Measurements from ENCODE around the gene FLNB. TPM values are rescaled to one million over a fixed set of nuclear protein-coding genes. Genes with fewer than 3 reads are reported as not detected.

Gene FLNB
- total RNA-seq, 1 donor from 2014 or later: 297 TPM

DNA sequence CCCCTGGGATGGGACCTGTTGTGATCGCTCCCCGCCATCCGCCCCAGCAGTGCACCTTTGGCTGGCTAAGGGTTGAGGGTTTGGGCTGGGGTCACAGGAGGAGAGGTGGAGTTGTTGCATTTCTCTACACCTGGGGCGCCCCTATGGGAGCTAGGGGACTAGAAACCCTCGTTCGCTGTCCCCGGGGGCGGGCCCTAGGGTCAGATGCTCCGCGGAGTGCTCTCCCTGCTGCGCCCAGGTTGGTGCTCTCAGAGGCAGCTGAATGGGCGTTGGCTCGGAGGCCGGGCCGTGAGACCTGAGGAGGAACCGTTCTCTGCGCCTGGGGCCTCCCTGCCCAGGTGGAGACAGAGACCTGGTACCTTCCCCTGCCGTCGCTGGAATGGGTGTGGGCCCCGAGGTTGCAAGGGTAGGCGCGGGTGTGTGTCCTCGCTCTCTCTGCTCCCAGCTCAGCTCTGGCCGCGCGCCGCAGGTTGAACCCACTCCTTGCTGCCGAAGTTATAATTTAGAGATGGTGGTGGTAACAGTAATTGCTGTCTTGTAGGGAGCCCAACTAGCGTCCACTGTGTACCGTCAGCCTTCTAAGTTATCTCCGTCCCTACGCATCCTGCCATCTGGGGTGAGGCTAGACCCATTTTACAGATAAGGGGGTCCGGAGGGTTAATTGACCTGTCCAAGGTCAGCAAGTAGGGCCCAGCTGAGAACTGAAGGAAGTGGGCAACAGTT is 965 bp downstream of the FLNB start:
- peak in 1 of 2 donors; percentile 18 for DNase-seq (ENCODE audit: low read depth in 2 of 2)

DNA sequence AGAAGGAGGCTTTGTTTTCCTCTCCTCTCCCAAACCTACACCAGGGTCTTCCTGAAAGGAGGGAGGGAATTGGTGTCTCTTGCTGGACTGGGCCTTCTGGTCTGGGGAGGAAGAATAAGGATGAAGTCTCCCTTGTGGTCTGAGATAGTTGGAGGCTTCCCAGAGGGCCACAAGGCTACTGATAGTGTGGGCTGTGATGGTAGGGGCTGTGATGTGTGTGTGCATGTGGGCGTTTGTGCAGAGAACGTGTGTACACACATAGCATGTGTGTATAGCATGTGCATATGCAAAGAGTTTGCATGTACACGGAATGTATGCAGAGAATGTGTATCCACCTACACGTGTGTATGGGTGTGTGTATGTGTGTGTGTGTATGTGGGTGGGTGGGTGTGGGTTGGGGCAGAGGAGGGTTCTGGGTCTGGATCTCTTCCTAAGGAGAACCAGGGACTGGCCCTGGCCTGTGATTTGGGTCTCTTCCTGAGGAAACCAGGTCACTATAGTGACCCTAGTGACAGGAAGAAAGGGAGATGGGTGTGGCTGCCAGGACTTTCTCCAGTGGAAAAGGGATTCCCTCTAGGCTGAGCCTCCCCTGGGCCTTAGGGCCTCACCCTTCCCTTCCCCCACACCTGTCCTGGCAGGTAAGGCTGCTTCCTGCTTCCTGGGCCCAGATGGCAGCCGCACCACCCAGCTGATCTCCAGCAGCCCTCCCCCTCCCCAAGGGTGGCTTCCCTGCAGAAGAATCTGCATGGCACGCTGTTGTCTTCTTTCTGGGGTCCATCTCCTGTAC is 1.7 kb downstream of the FLNB start:
- DNase-seq (ENCODE audit: low read depth in 2 of 2): peak in 1 of 2 donors; percentile 17

DNA sequence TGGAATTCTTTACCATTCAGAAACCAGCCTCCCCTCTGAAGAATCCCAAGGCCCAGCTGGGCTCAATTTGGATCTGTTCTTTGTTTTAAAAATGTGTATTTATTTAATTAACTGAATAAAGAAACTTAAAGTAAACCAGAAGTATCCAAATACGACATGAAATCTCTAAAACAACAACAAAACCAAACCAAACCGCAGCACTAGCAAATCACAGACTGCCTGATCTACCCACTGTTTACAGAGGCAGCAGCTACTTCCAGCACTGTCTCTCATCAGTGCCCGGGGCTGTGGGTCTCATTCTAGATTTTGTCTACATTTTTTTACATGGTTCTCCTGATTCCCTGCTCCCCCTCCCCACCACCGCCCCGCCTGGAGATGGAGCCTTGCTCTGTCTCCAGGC is 2.3 kb downstream of the FLNB start:
- no peak for DNase-seq (ENCODE audit: low read depth in 2 of 2)

DNA sequence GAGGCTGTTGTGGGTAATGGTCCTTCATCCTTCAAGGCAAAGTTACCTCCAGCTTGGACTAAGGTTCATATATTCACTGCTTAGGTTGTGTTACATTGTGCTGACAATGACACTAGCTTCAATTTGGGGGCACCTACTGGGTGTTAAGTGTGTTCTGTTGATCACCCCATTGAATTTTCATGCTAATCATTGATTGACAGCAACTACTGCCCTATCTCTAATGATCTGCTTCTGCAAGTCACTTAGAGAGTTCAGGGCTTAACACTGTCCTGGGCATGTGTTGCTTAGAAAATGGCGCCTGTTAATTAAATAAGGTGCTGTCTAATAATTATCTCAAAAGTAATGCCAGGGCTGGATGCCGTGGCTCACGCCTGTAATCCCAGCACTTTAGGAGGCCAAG is 3.4 kb downstream of the FLNB start:
- no peak for DNase-seq (ENCODE audit: low read depth in 2 of 2)

DNA sequence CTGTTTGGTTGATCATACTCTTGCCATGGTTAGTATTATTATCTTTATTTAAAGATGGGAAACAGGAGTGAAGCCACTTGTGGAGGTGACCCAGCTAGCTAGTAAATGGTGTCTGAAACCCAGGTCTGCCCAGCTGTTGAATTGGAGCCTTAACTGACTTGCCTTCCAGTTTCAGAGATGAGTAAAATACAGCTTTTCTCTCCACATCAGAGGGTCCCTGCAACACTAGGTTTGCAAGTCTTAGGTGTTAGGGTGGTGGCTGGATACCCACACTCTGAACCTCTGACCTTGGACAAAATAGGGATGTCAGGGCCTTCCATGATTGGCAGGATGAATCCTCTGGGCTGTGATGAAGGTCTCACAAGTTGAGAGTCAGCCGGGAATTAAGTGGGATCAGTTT is 4.1 kb downstream of the FLNB start:
- DNase-seq (ENCODE audit: low read depth in 2 of 2): no peak

DNA sequence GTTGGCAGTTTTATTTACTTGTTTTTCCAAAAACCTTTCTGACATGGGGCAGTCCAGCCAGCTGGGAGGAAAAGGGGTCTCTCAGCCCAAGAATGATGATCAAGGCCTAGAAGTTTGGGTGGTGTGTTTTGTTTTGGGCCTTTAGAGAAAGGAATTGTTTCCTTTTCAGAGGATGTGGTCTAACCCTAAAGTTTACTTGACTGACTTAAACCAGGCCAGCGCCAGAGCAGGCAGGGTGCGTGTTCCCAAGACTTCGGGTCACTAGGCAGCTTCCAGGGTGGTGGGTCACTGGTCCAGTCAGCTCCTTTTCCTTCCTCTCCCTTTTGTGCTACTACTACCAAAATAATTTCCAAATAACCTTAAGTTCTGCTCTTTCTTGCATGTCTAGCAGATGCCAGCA is 4.9 kb downstream of the FLNB start:
- DNase-seq (ENCODE audit: low read depth in 2 of 2): peak in 1 of 2 donors; percentile 19

DNA sequence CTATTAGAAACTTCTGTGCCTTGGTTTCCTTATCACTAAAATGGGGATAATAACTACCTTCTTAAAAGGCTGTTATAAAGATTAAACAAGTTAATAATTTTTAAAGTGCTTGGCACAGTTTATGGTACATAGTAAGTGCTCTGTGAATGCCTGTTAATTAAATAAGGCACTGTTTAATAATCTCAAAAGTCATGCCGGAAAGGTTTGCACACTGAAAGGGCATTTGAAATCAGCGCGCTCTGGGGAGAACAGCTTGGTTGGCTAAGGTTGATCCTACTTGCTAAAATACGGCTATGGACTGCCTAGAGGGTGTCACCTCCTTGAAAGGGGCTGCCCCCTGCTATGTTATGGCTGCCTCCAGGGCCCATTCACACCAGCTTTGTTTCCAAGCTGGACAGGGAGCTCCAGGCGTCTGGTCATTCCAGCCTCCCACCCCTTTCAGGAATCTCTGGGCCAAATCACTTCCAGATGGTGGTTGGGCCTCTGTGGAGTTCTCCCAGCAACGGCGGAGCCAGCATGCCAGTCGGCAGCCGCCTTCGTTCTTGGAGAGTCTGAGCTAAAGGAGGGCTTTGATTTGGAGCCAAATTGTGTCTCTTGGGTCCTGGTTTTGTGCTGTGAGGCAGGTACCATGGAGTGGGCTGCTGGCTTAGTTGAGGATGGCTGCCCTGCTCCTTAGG is 5.9 kb downstream of the FLNB start:
- DNase-seq (ENCODE audit: low read depth in 2 of 2): peak in 1 of 2 donors; percentile 25

DNA sequence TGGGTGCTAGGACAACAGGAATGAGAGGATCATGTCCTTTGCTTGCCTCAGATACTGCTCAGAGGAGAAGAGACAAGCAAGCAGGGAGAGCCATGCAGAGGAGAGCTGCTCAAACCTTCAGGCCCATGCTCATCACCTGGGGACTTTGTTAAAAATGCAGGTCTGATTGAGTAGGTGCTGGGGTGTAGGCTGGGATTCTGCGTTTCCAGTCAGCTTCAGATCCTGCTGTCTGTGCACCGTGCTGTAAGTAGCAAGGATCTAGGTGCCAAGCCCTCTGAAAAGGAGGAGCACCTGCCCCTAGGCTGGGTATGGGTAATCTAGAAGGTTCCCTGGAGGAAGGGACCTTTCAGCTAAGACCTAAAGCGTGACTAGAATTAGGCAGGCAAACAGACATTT is 7.3 kb downstream of the FLNB start:
- DNase-seq (ENCODE audit: low read depth in 2 of 2): no peak

DNA sequence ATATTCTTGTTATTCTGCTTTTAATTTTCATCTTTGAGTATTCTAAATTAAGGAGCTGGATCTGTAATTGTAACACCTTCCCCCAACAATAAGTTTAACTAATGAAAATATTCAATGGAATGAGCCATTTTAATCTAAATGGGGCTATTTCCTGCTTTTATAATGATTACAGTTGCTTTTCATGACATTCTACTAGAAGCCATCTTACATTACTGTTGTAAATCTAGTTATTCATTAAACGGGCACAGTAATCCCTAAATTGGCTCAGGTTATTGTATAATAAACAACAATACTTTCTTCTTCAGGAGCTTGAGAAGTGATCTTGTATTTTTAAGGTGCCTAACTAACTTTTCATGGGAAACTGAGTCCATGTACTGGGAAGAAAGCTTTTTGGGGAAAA is 8.5 kb downstream of the FLNB start:
- DNase-seq (ENCODE audit: low read depth in 2 of 2): no peak

DNA sequence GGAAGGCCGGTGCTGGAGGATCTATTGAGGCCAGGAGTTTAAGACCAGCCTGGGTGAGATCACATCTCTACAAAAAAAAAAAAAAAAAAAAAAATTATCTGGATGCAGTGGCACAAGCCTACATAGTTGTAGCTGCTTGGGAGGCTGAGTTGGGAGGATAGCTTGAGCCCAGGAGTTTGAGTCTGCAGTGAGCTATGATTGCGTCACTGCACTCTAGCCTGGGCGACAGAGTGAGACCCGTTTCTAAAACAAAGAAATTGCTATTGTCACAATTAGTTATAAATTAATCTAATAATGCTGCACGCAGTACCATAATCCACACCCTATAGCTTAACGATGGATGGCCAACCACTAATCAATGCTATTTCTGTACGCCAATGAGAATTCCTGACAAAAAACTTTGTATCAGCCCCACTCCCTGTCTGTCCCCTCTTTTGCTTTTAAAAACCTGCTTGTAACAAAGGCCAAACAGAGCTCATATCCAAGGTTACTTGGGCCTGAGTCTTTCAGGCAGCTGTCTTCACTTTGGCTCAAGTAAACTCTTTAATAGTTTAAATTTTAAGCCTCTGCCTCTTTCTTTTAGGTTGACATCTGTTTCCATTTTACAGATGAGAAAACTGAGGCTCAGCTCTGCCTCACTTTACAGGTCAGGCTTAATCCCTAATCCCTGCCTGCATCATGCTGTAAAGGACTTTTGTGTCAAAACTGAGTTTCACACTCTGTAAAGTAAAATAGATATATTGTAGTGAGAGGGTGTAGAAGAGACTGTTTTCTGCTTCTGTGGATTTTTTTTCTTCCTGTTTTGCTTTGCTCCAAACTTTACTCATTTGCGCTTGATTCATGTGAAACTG is 10.9 kb downstream of the FLNB start:
- DNase-seq (ENCODE audit: low read depth in 2 of 2): no peak

DNA sequence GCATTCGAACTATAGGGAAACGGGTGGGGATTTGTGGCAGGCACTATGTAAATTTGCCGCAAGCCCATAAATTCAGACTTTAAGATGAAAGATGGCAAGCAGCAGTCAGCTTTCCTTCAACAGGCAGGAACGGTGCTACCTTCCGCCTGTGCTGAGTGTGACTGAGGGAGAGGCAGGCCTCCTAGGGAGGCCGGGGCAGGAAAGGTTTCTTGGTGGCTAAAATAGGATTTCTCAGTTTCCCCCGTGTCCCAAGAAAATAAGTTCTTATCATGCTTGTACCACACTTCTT is 12.5 kb downstream of the FLNB start:
- no peak for DNase-seq (ENCODE audit: low read depth in 2 of 2)

DNA sequence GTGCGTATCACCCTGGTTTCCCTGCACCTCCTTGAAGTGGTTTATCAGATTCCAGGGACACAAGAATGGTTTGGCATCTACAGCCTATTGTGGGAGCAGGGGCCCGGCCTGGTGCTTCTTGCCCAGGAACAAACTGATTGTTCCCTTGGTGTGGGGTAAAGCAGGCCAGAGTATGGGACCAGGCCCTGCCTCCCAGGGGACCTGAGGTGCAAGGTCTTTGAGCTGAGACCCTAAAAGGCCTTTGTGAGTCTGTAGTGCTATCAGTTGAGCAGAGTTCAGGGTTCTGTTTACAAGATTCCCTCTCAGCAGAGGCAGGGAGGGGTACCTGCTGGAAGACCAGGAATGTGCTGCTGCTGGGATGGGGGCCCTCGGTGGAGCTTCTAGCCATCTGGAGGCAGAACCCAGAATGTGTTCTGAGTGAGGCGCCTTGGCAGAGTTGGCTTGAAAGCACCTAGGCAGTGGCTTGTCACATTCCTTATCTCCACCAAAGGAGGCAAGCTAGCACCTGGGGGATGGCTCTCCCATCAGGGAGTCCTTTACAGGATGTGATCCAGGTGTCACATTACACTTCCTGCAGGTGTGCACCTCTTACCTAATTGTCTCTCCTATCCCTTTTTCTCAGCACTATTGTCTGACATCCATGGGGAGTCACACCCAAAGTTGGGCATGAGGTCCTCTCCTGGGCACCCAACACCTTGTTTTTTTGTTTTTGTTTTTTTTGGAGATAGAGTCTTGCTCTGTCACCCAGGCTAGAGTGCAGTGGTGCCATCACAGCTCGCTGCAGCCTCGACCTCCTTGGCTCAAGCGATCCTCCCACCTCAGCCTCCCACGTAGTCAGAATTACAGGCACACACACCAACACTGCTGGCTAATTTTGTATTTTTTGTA is 13.1 kb downstream of the FLNB start:
- no peak for DNase-seq (ENCODE audit: low read depth in 2 of 2)

DNA sequence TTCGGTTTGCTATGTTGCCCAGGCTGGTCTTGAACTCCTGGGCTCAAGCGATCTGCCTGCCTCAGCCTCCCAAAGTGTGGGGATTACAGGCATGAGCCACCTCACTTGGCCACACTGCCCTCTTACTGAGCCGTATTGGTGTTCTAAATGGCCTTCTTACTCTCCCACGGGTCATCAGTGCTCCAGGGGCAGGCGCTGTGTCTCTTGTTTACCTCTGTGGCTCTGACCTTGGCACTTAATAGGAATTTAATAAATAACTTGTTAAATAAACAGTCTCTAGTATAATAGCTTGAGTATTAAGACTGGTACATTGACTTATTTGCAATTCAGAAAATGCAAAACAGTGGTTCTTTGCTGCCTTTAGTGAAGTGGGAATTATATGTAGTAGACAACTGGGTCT is 13.7 kb downstream of the FLNB start:
- no peak for DNase-seq (ENCODE audit: low read depth in 2 of 2)

DNA sequence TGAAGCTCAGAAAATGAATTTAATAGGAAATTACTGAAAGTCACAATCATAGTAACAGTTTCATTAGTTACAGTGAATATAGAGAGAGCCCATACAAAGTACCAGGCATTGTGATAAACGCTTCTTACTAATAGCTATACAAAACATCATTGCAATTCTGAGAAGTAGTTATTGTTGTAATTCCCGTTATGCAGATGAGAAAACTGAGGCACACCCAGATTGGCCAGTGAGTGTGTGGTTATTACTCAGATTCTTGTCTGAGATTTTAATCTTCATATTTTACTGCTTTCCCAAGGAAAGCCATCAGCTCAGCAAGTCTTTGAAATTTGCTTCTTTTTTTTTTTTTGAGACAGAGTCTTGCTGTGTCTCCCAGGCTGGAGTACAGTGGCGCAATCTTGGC is 14.3 kb downstream of the FLNB start:
- DNase-seq (ENCODE audit: low read depth in 2 of 2): no peak

DNA sequence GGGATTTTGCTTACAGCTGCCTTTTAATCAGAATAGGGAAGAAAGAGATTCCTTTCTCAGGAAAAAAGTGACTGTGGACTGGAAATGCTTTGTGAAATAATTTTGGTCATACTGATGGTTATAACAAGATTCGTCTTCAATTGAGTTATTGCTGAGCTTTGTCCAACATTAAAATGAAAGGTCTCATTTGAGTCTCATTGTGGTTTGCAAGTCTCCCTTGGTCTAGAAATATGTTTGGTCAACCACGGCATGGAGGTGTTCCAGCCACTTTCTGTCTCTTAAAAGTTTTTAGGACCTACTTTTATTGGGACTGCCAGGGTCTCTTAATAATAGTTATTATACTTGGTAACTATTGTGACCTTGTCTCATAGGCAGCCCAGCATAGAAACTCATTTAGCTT is 15.3 kb downstream of the FLNB start:
- DNase-seq (ENCODE audit: low read depth in 2 of 2): no peak

DNA sequence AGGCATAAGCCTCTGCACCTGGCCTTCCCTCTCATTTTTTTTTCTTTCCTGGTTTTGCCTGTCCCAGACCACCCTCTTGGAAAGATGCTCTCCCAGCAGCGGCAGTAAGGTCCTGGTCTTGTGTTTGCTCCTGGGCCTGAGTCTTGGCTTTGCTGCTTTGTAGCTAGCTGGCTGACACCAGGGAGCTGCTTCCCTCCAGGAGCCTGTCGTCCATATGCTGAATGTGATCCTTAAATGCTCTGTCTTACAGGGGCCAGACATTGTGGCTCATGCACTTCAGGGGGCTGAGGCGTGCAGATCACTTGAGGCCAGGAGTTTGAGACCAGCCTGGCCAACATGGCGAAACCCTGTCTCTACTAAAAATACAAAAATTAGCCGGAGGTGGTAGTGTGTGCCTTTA is 17.2 kb downstream of the FLNB start:
- no peak for DNase-seq (ENCODE audit: low read depth in 2 of 2)

DNA sequence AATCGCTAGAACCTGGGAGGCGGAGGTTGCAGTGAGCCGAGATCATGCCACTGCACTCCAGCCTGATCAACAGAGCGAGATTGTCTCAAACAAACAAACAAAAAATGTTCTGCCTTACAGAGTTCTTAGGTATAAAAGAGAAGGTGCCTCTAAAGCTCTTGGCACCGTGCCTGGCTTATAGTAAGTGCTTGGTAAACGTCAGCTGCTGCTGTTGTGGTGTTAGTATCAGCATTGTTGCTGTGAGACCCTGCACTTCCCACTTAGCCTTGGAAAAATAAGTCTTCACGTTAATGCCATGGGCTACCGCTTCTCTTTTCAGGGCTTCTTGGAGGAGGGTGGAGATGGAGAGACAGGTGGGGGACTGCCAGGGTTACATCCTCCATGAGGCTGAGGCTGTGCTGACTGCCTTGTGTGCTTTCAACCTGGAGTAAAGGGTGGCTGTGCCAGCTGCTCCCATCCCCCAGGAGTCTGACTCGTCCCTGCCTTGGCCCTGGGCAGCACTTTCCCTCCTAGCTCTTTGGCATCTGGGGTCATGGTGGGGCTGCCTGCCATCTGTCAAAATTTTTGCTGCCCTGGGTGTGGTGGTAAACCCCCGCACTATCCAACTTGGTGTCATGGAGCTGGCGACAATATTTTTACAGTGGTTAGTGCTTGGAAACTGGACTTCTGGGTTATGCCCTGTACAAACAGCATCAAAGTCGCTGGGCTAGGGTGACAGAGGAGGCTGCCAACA is 17.8 kb downstream of the FLNB start:
- DNase-seq (ENCODE audit: low read depth in 2 of 2): peak in 1 of 2 donors; percentile 86

DNA sequence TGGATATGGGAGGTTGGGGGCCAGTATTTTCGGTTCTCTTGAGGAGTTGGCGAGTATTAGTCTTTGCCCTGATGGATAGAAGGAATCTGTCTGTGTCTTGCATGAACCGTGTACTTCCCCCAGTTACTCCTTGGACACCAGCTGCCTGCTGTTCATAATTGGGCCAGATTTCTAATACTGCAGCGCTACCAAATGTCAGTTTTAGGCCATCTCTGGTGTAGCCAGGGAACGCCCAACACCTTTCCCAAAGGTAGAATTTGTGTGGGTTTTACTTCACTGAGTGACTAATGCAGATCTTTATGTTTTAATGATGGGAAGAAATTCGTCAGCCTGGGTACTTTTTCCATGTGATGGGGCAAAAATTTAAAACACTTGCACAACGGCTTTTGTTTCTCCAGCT is 18.4 kb downstream of the FLNB start:
- no peak for DNase-seq (ENCODE audit: low read depth in 2 of 2)

DNA sequence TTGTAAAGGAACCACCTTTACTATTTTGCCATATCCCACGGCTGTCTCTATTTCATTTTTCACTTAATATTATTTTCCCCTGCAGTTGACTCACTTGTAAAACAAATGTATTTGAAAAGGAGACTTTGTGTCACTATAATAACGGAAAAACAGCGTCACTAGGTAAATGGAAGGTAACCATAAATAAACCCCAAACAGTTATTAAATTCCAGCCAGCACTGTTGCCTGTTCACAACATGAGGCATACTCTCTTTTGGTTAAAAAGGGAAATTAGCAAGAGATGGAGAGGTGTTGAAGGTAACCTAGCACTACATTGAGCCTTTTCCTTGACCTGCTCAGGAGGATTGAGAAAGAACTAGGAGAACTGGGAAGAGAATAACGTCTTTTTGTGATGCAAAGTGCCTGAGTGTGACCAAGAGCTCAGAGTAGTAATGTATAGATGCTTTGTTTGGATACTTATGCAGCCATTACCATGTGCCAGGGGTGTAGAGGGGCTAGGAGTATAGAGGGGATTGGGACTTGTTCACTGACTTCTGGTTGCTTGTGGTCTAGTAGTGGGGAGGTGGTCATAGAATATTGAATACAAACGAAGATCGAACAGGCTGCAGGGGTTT is 19.6 kb downstream of the FLNB start:
- peak; percentile 61 to 73 for DNase-seq (ENCODE audit: low read depth in 2 of 2)

DNA sequence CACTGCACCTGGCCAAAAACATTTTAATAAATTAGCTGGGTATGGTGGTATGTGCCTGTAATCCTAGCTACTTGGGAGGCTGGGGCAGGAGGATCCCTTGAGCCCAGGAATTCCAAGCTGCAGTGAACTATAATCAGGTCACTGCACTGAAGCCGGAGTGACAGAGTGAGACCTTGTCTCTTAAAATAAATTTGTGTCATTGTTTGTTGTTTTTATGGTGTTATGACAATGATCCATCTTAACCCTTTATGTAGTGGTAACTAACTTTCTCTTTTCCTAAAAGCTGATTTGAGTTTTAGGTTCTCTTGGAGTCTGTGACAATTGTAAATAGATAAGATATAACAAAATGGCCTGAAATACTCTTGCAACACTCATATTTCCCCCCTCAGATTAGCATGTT is 20.7 kb downstream of the FLNB start:
- DNase-seq (ENCODE audit: low read depth in 2 of 2): no peak
